ENCODE results near the gene HSD17B11. TPM values are rescaled to one million over a fixed set of nuclear protein-coding genes. Genes with fewer than 3 reads are reported as not detected.

Gene HSD17B11
- total and polyA plus RNA-seq, 2 donors from 2014 or later = 39.5 to 48.1 TPM

DNA sequence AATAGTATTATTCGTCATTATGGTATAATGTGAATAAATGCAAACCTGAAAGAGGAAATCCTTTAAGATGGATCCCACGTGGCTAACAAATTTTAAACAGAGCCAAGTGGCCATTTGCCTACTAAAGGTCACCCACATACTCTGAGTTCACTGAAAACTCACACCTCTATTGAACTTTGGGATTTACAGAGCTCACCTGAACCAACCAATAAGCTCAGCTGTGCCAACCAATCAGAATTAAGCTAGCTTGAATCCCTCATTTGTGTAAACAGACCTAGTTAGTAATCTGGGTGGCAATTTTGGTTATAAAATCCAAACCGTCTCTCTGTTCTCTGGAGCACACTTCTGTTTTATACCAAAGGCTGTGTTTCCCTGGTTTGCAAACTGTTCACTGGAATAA lies 26.0 kb upstream of the HSD17B11 start:
- DNase-seq = no peak
- H3K36me3 ChIP-seq (ENCODE audit: control insufficient read depth in 2 of 3, insufficient read depth in 3 of 3, low read length in 3 of 3) = no peaks in the 10 kb centered on the region
- no peaks in the 10 kb centered on the region for H3K9me3 ChIP-seq (ENCODE audit: control insufficient read depth in 2 of 3, insufficient read depth in 1 of 3, low read length in 3 of 3)
- no peaks in the 10 kb centered on the region for H3K27me3 ChIP-seq (ENCODE audit: control insufficient read depth, insufficient read depth, low read length)
- H3K27ac ChIP-seq (ENCODE audit: low read depth in 2 of 2, low read length in 2 of 2) = no peak overlapping the region
- FAIRE-seq = no peak
- H3K9ac ChIP-seq (ENCODE audit: low read length in 3 of 3) = no peak overlapping the region
- no peak overlapping the region for H3K4me3 ChIP-seq (ENCODE audit: low read length in 3 of 3)
- TF ChIP-seq CTCF (IDR thresholded peaks at IDR 0.05; ENCODE audit: borderline replicate concordance, extremely low read depth, insufficient read depth) = no peak
- peaks cover 3 to 5% (median 4%) of the 10 kb centered on the region in 3 donors for H3K4me1 ChIP-seq (ENCODE audit: control insufficient read depth in 2 of 3, insufficient read depth in 2 of 3, low read depth in 1 of 3, low read length in 3 of 3)
- intact Hi-C loops (cut with DNase I) = no loop called here

GRCh38 chr4:87414816-87415215 lies 23.8 kb upstream of the HSD17B11 start:
- no peaks in the 10 kb centered on the region for H3K4me1 ChIP-seq (ENCODE audit: control insufficient read depth in 2 of 3, insufficient read depth in 2 of 3, low read depth in 1 of 3, low read length in 3 of 3)
- no peaks in the 10 kb centered on the region for H3K9me3 ChIP-seq (ENCODE audit: control insufficient read depth in 2 of 3, insufficient read depth in 1 of 3, low read length in 3 of 3)
- H3K27me3 ChIP-seq (ENCODE audit: control insufficient read depth, insufficient read depth, low read length) = no peaks in the 10 kb centered on the region
- FAIRE-seq (no peak), DNase-seq (no peak)
- H3K27ac ChIP-seq (ENCODE audit: low read depth in 2 of 2, low read length in 2 of 2) = no peak overlapping the region
- H3K4me3 ChIP-seq (ENCODE audit: low read length in 3 of 3) = no peak overlapping the region
- intact Hi-C loops (cut with DNase I) = no loop called here
- no peak overlapping the region for H3K9ac ChIP-seq (ENCODE audit: low read length in 3 of 3)
- H3K36me3 ChIP-seq (ENCODE audit: control insufficient read depth in 2 of 3, insufficient read depth in 3 of 3, low read length in 3 of 3) = no peaks in the 10 kb centered on the region
- no peak for TF ChIP-seq CTCF (IDR thresholded peaks at IDR 0.05; ENCODE audit: borderline replicate concordance, extremely low read depth, insufficient read depth)

DNA sequence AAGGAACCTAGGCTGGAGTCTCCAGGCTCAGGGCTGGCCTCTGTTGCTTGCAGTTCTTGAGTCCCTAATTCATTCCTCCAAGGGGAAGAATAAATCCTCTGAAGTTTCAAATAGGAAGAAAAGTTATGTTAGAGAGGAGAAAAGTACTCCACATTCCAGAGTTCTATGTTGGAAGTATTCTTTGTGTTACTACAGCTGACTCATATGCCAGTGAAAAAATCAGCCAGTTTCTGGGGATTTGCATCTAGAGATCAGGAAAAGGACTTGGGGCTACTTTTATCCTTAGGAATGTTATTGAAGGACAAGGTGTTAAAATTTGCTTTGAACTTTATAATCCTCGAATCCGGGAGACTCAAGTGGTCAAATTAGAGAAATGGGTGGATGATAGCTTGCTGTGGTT lies 19.7 kb upstream of the HSD17B11 start:
- FAIRE-seq (no peak), DNase-seq (no peak)
- Histone ChIP-seq H3K27ac (ENCODE audit: low read depth in 2 of 2, low read length in 2 of 2) (no peak overlapping the region), H3K4me1 (ENCODE audit: control insufficient read depth in 2 of 3, insufficient read depth in 2 of 3, low read depth in 1 of 3, low read length in 3 of 3) (no peaks in the 10 kb centered on the region), H3K4me3 (ENCODE audit: low read length in 3 of 3) (no peak overlapping the region), H3K36me3 (ENCODE audit: control insufficient read depth in 2 of 3, insufficient read depth in 3 of 3, low read length in 3 of 3) (no peaks in the 10 kb centered on the region), H3K9ac (ENCODE audit: low read length in 3 of 3) (no peak overlapping the region), H3K9me3 (ENCODE audit: control insufficient read depth in 2 of 3, insufficient read depth in 1 of 3, low read length in 3 of 3) (no peaks in the 10 kb centered on the region), H3K27me3 (ENCODE audit: control insufficient read depth, insufficient read depth, low read length) (no peaks in the 10 kb centered on the region)
- intact Hi-C loops (cut with DNase I) = no loop called here
- no peak for TF ChIP-seq CTCF (IDR thresholded peaks at IDR 0.05; ENCODE audit: borderline replicate concordance, extremely low read depth, insufficient read depth)

DNA sequence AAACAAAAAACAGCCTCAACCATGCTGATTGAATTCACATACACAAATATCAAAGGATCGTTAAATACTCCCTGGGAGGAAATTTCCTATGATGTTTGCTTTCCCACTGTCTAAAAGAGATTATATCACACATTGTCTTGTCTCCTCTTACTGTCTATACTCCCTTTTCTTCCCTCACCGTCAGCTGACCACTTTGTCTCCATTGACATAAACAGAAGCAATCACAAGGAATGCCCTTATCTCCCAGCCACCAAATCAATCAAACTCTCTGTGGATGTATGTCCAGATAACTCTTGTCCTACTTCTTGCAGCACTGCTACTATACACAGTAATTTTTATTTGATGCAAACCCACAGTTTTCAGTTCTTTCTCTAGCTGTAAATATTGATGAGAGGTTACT lies 19.2 kb upstream of the HSD17B11 start:
- Histone ChIP-seq H3K27me3 (ENCODE audit: control insufficient read depth, insufficient read depth, low read length) (no peaks in the 10 kb centered on the region), H3K4me1 (ENCODE audit: control insufficient read depth in 2 of 3, insufficient read depth in 2 of 3, low read depth in 1 of 3, low read length in 3 of 3) (no peaks in the 10 kb centered on the region), H3K27ac (ENCODE audit: low read depth in 2 of 2, low read length in 2 of 2) (no peak overlapping the region), H3K9ac (ENCODE audit: low read length in 3 of 3) (no peak overlapping the region), H3K9me3 (ENCODE audit: control insufficient read depth in 2 of 3, insufficient read depth in 1 of 3, low read length in 3 of 3) (no peaks in the 10 kb centered on the region), H3K4me3 (ENCODE audit: low read length in 3 of 3) (no peak overlapping the region), H3K36me3 (ENCODE audit: control insufficient read depth in 2 of 3, insufficient read depth in 3 of 3, low read length in 3 of 3) (no peaks in the 10 kb centered on the region)
- no peak for TF ChIP-seq CTCF (IDR thresholded peaks at IDR 0.05; ENCODE audit: borderline replicate concordance, extremely low read depth, insufficient read depth)
- DNase-seq (no peak), FAIRE-seq (no peak)
- intact Hi-C loops (cut with DNase I) = no loop called here

Data from kidney (tissue), 14 donors.